Hepatocyte (in vitro differentiated cells): ENCODE data around the gene BNIP2. TPM values are rescaled to one million over a fixed set of nuclear protein-coding genes. Genes with fewer than 3 reads are reported as not detected.

ENCODE experiments used
- DNase-seq: peaks from one replicate; pipeline ENCODE4 v3.0.0-alpha.2; 2016; ENCODE audit warnings: low spot score
- H2AFZ ChIP-seq: fragments of 200-600 bp; sonication (generic); 2 replicates; pipeline ENCODE4 v1.6.0; 2016; ENCODE audit warnings: antibody characterized with exemption, mild to moderate bottlenecking
- H3K27ac ChIP-seq: fragments of 200-600 bp; sonication (generic); 2 replicates; pipeline ENCODE4 v1.5.1; 2016; ENCODE audit warnings: mild to moderate bottlenecking
- H3K27me3 ChIP-seq: fragments of 200-600 bp; sonication (generic); 2 replicates; pipeline ENCODE4 v1.6.1; 2016
- H3K36me3 ChIP-seq: fragments of 200-600 bp; sonication (generic); replicated peaks from 2 replicates; pipeline ENCODE4 v1.5.1; 2016; ENCODE audit warnings: low read depth; ENCODE audit not compliant: insufficient read depth
- H3K4me1 ChIP-seq: fragments of 200-600 bp; sonication (generic); 2 replicates; pipeline ENCODE4 v1.5.1; 2016; ENCODE audit warnings: mild to moderate bottlenecking, moderate library complexity; ENCODE audit not compliant: insufficient read depth
- H3K4me2 ChIP-seq: fragments of 200-600 bp; sonication (generic); 2 replicates; pipeline ENCODE4 v1.6.0; 2016
- H3K4me3 ChIP-seq: fragments of 200-600 bp; sonication (generic); 2 replicates; pipeline ENCODE4 v1.5.1; 2016; ENCODE audit warnings: mild to moderate bottlenecking
- H3K79me2 ChIP-seq: fragments of 200-600 bp; sonication (generic); 2 replicates; pipeline ENCODE4 v1.6.0; 2017; ENCODE audit warnings: mild to moderate bottlenecking
- H3K9me2 ChIP-seq: fragments of 200-600 bp; sonication (generic); replicated peaks from 2 replicates; pipeline ENCODE4 v1.6.0; 2017; ENCODE audit warnings: mild to moderate bottlenecking; ENCODE audit not compliant: insufficient read depth
- H3K9me3 ChIP-seq: fragments of 200-600 bp; sonication (generic); 2 replicates; pipeline ENCODE4 v1.5.1; 2016; ENCODE audit warnings: low read depth, mild to moderate bottlenecking
- H4K20me1 ChIP-seq: fragments of 200-600 bp; sonication (generic); 2 replicates; pipeline ENCODE4 v1.6.0; 2016; ENCODE audit warnings: mild to moderate bottlenecking; ENCODE audit not compliant: insufficient read depth, poor library complexity, severe bottlenecking
- CTCF ChIP-seq: fragments of 200-600 bp; sonication (generic); IDR thresholded peaks from 2 replicates; pipeline ENCODE4 v1.5.1; 2016; ENCODE audit warnings: antibody characterized with exemption, mild to moderate bottlenecking; ENCODE audit not compliant: poor library complexity
- EZH2 ChIP-seq: fragments of 200-600 bp; sonication (generic); IDR thresholded peaks from 2 replicates; pipeline ENCODE4 v1.6.1; 2016; ENCODE audit warnings: antibody characterized with exemption, mild to moderate bottlenecking, borderline replicate concordance
- EZH2phosphoT487 ChIP-seq: fragments of 200-600 bp; sonication (generic); IDR thresholded peaks from one replicate; pipeline ENCODE4 v1.6.1; 2018; ENCODE audit warnings: antibody characterized with exemption, mild to moderate bottlenecking, low read depth, moderate library complexity; ENCODE audit not compliant: unreplicated experiment, severe bottlenecking
- WGBS: methylation state at CpG from one replicate; pipeline ENCODE4 v1.1.6; 2016; ENCODE audit warnings: low lambda C conversion rate; ENCODE audit errors: missing lambda C conversion rate; 5-methylcytosine and 5-hydroxymethylcytosine counted together
- polyA plus RNA-seq: library from polyadenylated mRNA; unstranded; fragments of >200 nt; fragmentation: Nextera tagmentation; extraction: Ambion mirVana; gene quantifications from 2 replicates; pipeline ENCODE4 v1.2.1, GENCODE V29; 2016
- total RNA-seq: library from RNA; depleted of rRNA; stranded (reverse); fragments of >200 nt; gene quantifications from 2 replicates; pipeline ENCODE4 v1.2.3, GENCODE V29; 2014

Gene BNIP2
- total and polyA plus RNA-seq, 2 experiments from 2014 or later: 55.0 to 102 TPM

- Histone ChIP-seq H3K9me3 (no peaks in the 10 kb centered on the region), H3K4me3 (no peak overlapping the region), H3K27me3 (peaks cover 19% of the 10 kb centered on the region), H4K20me1 (no peaks in the 10 kb centered on the region), H3K36me3 (no peaks in the 10 kb centered on the region), H3K27ac (no peak overlapping the region), H3K79me2 (no peaks in the 10 kb centered on the region), H3K4me1 (no peaks in the 10 kb centered on the region), H3K4me2 (no peak overlapping the region), H3K9me2 (no peaks in the 10 kb centered on the region), H2AFZ (no peak overlapping the region)
- 29% methylated on average over 3 of the region's 3 CpGs for WGBS
- TF ChIP-seq EZH2phosphoT487 (no peak), EZH2 (no peak), CTCF (no peak)
- no peak for DNase-seq
Measured at GRCh38 chr15:59725151-59725486, 36.0 kb upstream of the BNIP2 start.

- H3K9me2 ChIP-seq: no peaks in the 10 kb centered on the region
- no peaks in the 10 kb centered on the region for H3K9me3 ChIP-seq
- H3K27me3 ChIP-seq: peaks cover 6% of the 10 kb centered on the region
- H2AFZ ChIP-seq: no peak overlapping the region
- no peak for DNase-seq
- H3K79me2 ChIP-seq: no peaks in the 10 kb centered on the region
- no peak overlapping the region for H3K4me2 ChIP-seq
- no peaks in the 10 kb centered on the region for H3K36me3 ChIP-seq
- no peaks in the 10 kb centered on the region for H4K20me1 ChIP-seq
- 65% methylated on average over 7 of the region's 7 CpGs for WGBS
- H3K4me3 ChIP-seq: no peak overlapping the region
- H3K4me1 ChIP-seq: no peaks in the 10 kb centered on the region
- no peak for TF ChIP-seq EZH2phosphoT487
- no peak for TF ChIP-seq CTCF
- no peak for TF ChIP-seq EZH2
- H3K27ac ChIP-seq: no peak overlapping the region
Measured at GRCh38 chr15:59723687-59724346, 34.7 kb upstream of the BNIP2 start.

- WGBS: 85% methylated on average over 7 of the region's 7 CpGs
- no peak for DNase-seq
- TF ChIP-seq EZH2: no peak
- no peak for TF ChIP-seq CTCF
- no peak for TF ChIP-seq EZH2phosphoT487
- H3K4me3 ChIP-seq: no peak overlapping the region
- no peaks in the 10 kb centered on the region for H3K9me2 ChIP-seq
- no peaks in the 10 kb centered on the region for H3K36me3 ChIP-seq
- no peaks in the 10 kb centered on the region for H3K4me1 ChIP-seq
- no peak overlapping the region for H3K4me2 ChIP-seq
- H2AFZ ChIP-seq: no peak overlapping the region
- H4K20me1 ChIP-seq: no peaks in the 10 kb centered on the region
- H3K27ac ChIP-seq: no peak overlapping the region
- no peaks in the 10 kb centered on the region for H3K27me3 ChIP-seq
- no peaks in the 10 kb centered on the region for H3K79me2 ChIP-seq
- H3K9me3 ChIP-seq: no peaks in the 10 kb centered on the region
Measured at GRCh38 chr15:59722476-59722875, 33.4 kb upstream of the BNIP2 start.

- no peaks in the 10 kb centered on the region for H3K9me2 ChIP-seq
- H3K4me3 ChIP-seq: no peak overlapping the region
- no peaks in the 10 kb centered on the region for H4K20me1 ChIP-seq
- DNase-seq: no peak
- H3K4me1 ChIP-seq: no peaks in the 10 kb centered on the region
- H3K27me3 ChIP-seq: no peaks in the 10 kb centered on the region
- no peak overlapping the region for H2AFZ ChIP-seq
- no peaks in the 10 kb centered on the region for H3K36me3 ChIP-seq
- H3K9me3 ChIP-seq: no peaks in the 10 kb centered on the region
- TF ChIP-seq CTCF: no peak
- no peak for TF ChIP-seq EZH2
- no peak for TF ChIP-seq EZH2phosphoT487
- H3K27ac ChIP-seq: no peak overlapping the region
- no peak overlapping the region for H3K4me2 ChIP-seq
- WGBS: 92% methylated on average over 7 of the region's 7 CpGs
- no peaks in the 10 kb centered on the region for H3K79me2 ChIP-seq
Measured at GRCh38 chr15:59722037-59722436, 32.9 kb upstream of the BNIP2 start.
